Fibroblast of the aortic adventitia (primary cell): Measurements from ENCODE around the gene ADGRG4. TPM values are rescaled to one million over a fixed set of nuclear protein-coding genes. Genes with fewer than 3 reads are reported as not detected.

Source experiments
- DNase-seq: peaks from one replicate; pipeline ENCODE4 v3.0.0-alpha.2; 2010; ENCODE audit warnings: low read depth
- H3K4me3 ChIP-seq: 2 replicates; pipeline ENCODE4 v1.5.1; 2011; ENCODE audit warnings: low read depth, mild to moderate bottlenecking, control low read depth, low read length, moderate library complexity
- total RNA-seq: library from RNA; depleted of rRNA; stranded (reverse); fragments of >200 nt; gene quantifications from 2 replicates; pipeline ENCODE4 v1.2.3, GENCODE V29; 2012; ENCODE audit warnings: low replicate concordance
- TF ChIP-seq, protein P1 (sequence below): IDR thresholded peaks from 2 replicates; pipeline ENCODE4 v1.5.1; 2011; ENCODE audit warnings: mild to moderate bottlenecking, low read length, control low read depth, inconsistent platforms; ENCODE audit not compliant: insufficient read depth

ADGRG4 gene
- total RNA-seq, 1 donor = not detected

DNA sequence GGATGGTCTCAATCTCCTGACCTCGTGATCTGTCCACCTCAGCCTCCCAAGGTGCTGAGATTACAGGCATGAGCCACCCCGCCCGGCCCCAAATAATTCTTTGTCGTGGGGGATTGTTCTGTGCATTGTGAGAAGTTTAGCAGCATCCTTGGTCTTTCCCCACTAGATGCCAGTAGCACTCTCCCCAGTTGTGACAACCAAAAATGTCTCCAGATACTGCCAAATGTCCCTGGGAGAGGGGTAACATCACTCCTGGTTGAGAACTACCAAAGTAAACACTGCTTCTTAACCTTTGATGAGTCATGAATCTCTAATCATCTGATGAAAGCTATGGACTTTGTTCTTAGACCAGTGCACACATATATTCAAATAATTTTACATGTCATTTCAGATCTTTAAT is 96.2 kb downstream of the ADGRG4 start:
- H3K4me3 ChIP-seq = no peak overlapping the region
- TF ChIP-seq, protein P1, sequence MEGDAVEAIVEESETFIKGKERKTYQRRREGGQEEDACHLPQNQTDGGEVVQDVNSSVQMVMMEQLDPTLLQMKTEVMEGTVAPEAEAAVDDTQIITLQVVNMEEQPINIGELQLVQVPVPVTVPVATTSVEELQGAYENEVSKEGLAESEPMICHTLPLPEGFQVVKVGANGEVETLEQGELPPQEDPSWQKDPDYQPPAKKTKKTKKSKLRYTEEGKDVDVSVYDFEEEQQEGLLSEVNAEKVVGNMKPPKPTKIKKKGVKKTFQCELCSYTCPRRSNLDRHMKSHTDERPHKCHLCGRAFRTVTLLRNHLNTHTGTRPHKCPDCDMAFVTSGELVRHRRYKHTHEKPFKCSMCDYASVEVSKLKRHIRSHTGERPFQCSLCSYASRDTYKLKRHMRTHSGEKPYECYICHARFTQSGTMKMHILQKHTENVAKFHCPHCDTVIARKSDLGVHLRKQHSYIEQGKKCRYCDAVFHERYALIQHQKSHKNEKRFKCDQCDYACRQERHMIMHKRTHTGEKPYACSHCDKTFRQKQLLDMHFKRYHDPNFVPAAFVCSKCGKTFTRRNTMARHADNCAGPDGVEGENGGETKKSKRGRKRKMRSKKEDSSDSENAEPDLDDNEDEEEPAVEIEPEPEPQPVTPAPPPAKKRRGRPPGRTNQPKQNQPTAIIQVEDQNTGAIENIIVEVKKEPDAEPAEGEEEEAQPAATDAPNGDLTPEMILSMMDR = no peak
- DNase-seq = no peak

DNA sequence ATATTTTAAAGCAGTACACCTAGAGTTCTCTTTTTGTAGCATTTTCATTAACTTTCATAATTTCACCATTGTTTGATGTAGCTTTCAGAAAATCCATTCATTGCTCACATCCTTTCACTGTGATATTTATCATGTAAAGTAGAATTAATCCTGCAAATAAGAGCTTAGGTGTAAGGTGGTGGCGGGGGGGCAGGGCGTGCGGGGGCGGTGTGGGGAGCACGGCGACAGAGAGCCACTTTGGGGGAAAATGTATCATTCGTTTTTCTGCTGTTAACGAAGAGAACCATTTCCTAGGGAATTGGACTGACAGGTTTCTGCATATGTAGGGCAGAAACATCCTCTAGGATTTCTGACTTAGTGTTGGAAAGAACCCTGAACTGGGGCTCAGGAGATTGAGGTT is 104.4 kb downstream of the ADGRG4 start:
- DNase-seq = no peak
- H3K4me3 ChIP-seq = no peak overlapping the region
- TF ChIP-seq, protein P1 = no peak

DNA sequence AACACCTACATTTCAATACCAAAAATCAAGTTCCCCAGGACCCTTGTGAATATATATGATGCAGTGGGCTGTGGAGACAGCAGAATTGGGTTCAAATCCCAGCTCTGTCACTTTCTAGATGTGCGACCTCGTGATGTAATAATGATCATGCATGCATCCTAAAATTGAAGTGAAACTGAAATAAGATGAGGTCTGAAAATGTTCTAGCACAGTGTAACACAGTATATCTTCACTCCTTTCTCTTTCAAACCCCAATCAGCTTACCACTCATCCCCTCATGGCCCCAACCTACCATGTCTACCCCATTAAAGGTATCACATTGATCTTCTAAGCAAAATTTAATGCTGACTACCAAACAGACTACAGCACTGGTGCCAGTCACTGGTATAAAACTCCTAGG is 117.0 kb downstream of the ADGRG4 start:
- DNase-seq = no peak
- TF ChIP-seq, protein P1 = no peak
- H3K4me3 ChIP-seq = no peak overlapping the region

GRCh38 chrX:136421338-136421737 is 120.6 kb downstream of the ADGRG4 start:
- DNase-seq = no peak
- H3K4me3 ChIP-seq = no peak overlapping the region
- TF ChIP-seq, protein P1 = no peak

- no peak overlapping the region for H3K4me3 ChIP-seq
- DNase-seq = no peak
- TF ChIP-seq, protein P1 = no peak
Measured at GRCh38 chrX:136423724-136424123, 123.0 kb downstream of the ADGRG4 start.

DNA sequence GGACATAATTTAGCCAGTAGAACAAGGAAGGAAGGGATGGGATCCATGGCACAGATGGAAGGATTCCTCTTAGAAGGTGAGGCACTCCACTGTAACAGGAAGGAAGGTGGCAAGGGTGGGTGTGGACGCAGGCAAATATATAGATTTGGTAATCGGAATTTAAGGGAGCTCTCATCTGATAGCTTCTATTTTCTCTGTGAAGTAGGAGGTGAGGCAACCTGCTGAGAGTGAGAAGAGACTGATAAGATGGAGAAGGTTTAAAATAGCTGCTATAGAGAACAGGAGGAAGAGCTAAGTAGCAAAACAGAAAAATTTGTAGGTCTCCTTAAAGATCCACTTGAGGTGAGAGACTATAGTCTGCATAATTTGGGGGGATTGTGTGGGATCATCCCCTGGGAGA is 125.2 kb downstream of the ADGRG4 start:
- TF ChIP-seq, protein P1 = no peak
- H3K4me3 ChIP-seq = no peak overlapping the region
- DNase-seq = no peak

DNA sequence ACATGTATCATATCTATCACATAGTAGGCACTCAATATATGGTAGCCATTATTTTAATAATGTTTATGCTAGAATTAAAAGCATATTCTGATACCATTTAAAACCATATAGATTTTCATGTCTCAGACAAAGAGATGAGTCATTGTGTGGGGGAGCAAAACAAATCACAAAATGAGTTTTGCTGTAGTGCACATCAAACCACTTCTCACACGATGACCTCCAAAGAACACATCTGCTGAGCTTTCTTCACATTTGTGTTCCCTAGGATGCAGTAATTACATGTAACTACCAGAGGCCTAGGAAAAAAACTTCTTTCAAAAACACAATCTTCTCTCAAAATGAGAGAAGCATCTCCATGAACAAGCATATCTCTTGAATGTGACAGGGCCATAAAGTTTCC is 130.9 kb downstream of the ADGRG4 start:
- H3K4me3 ChIP-seq = no peak overlapping the region
- TF ChIP-seq, protein P1 = no peak
- DNase-seq = no peak
